ENCODE measurements around the gene TPRX1. TPM values are rescaled to one million over a fixed set of nuclear protein-coding genes. Genes with fewer than 3 reads are reported as not detected.

Gene TPRX1
- total RNA-seq, 4 donors from 2014 or later: not detected

DNA sequence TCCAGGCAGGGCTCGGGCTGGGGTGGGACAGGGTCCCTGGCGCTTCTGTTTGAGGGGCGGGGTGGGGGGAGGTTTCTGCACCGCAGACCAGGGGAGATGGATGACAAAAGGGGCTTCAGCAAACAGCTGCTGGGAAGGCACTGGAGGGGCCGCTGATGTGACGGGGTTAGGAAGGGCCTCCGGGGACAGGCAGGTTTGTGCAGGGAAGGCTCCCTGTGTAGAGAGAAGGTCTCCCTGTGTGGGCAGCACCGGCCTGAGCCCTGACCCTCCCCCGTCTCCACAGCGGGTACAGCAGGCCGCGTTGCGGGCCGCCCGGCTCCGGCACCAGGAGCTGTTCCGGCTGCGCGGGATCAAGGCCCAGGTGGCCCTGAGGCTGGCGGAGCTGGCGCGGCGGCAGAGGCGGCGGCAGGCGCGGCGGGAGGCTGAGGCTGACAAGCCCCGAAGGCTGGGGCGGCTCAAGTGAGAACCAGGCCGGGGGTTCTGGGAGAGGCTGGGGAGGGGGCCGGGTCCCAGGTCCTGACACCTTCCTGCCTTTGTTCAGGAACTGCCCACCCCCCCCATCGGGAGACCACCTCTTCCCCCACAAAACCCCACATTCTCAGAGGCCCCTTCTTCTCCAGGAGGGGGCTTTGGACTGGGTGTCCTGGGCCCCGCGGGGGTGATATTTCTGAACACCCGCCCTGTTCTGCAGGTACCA, 49.1 kb downstream of the TPRX1 start:
- no peak overlapping the region for H3K4me3 ChIP-seq
- H3K9me3 ChIP-seq: no peaks in the 10 kb centered on the region
- H3K4me1 ChIP-seq: peaks cover 0 to 3% (median 0%) of the 10 kb centered on the region in 4 donors
- no peak overlapping the region for H3K27ac ChIP-seq (replicated peaks in 1 of 4)
- intact Hi-C loops (cut with DNase I): no loop called here
- H3K27me3 ChIP-seq: no peaks in the 10 kb centered on the region
- 91% methylated on average over 10 of the region's 36 CpGs for WGBS
- no peak for DNase-seq (ENCODE audit: extremely low spot score)
- no peak for TF ChIP-seq POLR2AphosphoS5 (IDR thresholded peaks at IDR 0.05)
- TF ChIP-seq CTCF (IDR thresholded peaks at IDR 0.05): no peak
- no peak for TF ChIP-seq POLR2A (IDR thresholded peaks at IDR 0.05; ENCODE audit: low read depth)
- TF ChIP-seq EP300 (IDR thresholded peaks at IDR 0.05): no peak
- H3K36me3 ChIP-seq: peaks cover 88 to 100% (median 98%) of the 10 kb centered on the region in 4 donors

GRCh38 chr19:47754206-47755064, 49.9 kb downstream of the TPRX1 start:
- TF ChIP-seq POLR2A (IDR thresholded peaks at IDR 0.05; ENCODE audit: low read depth) (no peak), POLR2AphosphoS5 (IDR thresholded peaks at IDR 0.05) (no peak), CTCF (IDR thresholded peaks at IDR 0.05) (no peak), EP300 (IDR thresholded peaks at IDR 0.05) (no peak)
- Histone ChIP-seq H3K9me3 (no peaks in the 10 kb centered on the region), H3K36me3 (peaks cover 95 to 100% (median 99%) of the 10 kb centered on the region in 4 donors), H3K27me3 (no peaks in the 10 kb centered on the region), H3K4me3 (no peak overlapping the region), H3K4me1 (peaks cover 0 to 10% (median 4%) of the 10 kb centered on the region in 4 donors), H3K27ac (replicated peaks in 1 of 4) (no peak overlapping the region)
- intact Hi-C loops (cut with DNase I): no loop called here
- WGBS: 92% methylated on average over 18 of the region's 37 CpGs
- DNase-seq (ENCODE audit: extremely low spot score): no peak

DNA sequence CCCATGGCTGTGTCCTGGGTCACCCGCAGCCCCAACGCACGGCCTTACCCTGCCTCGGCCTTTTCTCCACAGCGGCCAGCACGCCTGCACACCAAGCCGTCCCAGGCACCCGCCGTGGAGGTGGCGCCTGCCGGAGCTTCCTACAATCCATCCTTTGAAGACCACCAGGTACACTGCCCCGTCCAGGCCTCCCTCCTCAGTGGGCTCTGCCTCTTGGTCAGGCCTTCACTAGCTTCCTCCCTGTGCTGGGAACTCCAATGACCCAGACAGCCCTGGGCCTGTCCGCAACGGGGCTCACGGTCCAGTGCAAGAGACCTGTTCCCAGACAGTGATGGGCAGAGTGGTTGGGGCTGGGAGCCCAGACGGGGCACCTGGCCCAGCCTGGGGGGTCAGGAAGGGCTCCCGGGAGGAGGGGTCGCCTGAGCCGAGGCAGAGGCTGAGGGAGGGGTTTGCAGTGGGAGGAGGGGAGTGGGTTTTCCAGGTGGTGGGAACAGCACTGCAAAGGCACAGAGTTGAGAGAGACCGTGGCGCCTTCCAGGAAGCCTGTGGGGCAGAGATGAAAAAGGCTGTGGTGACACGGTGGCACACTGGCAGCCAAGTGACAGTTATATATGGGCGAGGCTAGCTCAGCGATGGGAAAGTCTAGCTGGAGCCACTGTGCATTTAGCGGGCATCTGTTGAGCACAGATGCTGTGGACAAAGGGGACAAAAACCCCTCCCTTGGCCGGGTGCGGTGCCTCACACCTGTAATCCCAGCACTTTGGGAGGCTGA, 51.7 kb downstream of the TPRX1 start:
- intact Hi-C loops (cut with DNase I): no loop called here
- no peak overlapping the region for H3K4me3 ChIP-seq
- H3K36me3 ChIP-seq: peaks cover 82 to 100% (median 100%) of the 10 kb centered on the region in 4 donors
- TF ChIP-seq POLR2AphosphoS5 (IDR thresholded peaks at IDR 0.05): no peak
- no peak for TF ChIP-seq CTCF (IDR thresholded peaks at IDR 0.05)
- no peak for TF ChIP-seq EP300 (IDR thresholded peaks at IDR 0.05)
- no peak for TF ChIP-seq POLR2A (IDR thresholded peaks at IDR 0.05; ENCODE audit: low read depth)
- no peak for DNase-seq (ENCODE audit: extremely low spot score)
- peaks cover 3 to 27% (median 12%) of the 10 kb centered on the region in 4 donors for H3K4me1 ChIP-seq
- no peaks in the 10 kb centered on the region for H3K9me3 ChIP-seq
- no peaks in the 10 kb centered on the region for H3K27me3 ChIP-seq
- H3K27ac ChIP-seq (replicated peaks in 1 of 4): no peak overlapping the region
- WGBS: 93% methylated on average over 26 of the region's 27 CpGs

Small RNA genes within 50 kb of the gene (small RNA-seq; reads per million reads assigned to genes)
- gene AC008745.1: 0 reads per million in 3 donors
- gene SNORD23: 0 reads per million in 3 donors

Other genes starting within 250 kb of the TPRX1 start
- gene ZNF541, start 231.4 kb downstream of the TPRX1 start, total RNA-seq: under 1 TPM in 3 of 4 donors, not detected in 1; 0.17 to 0.23 (median 0.19) TPM
- 10 to 100 TPM; 10.9 to 15.0 (median 13.8) TPM for gene BICRA, start 195.4 kb downstream of the TPRX1 start, total RNA-seq
- gene EHD2, start 91.1 kb downstream of the TPRX1 start, total RNA-seq: 100 to 1,000 TPM; 154 to 444 (median 250) TPM
- 100 to 1,000 TPM; 350 to 500 (median 454) TPM for gene NOP53, start 59.0 kb downstream of the TPRX1 start, total RNA-seq
- gene SELENOW, start 25.8 kb downstream of the TPRX1 start, total RNA-seq: 1,000 to 10,000 TPM; 1,363 to 1,667 (median 1,434) TPM
- not detected for gene CRX, start 17.4 kb upstream of the TPRX1 start, total RNA-seq
- not detected for gene TPRX2, start 54.7 kb upstream of the TPRX1 start, total RNA-seq
- gene SULT2A1, start 81.8 kb upstream of the TPRX1 start, total RNA-seq: not detected
- gene BSPH1, start 187.6 kb upstream of the TPRX1 start, total RNA-seq: not detected
- gene ELSPBP1, start 190.1 kb upstream of the TPRX1 start, total RNA-seq: not detected
- not detected for gene CABP5, start 239.5 kb upstream of the TPRX1 start, total RNA-seq

Data from esophagus muscularis mucosa (tissue), 4 donors.